Right atrium auricular region (tissue), 2 donors: Measurements from ENCODE around the gene SUSD4. TPM values are rescaled to one million over a fixed set of nuclear protein-coding genes. Genes with fewer than 3 reads are reported as not detected.

Experiments used
- DNase-seq: peaks from one replicate; pipeline ENCODE4 v3.0.0-alpha.2; 2019; ENCODE audit warnings: low spot score
- H3K27ac ChIP-seq, 2 donors: fragments of 200-600 bp; sonication (generic); 1 replicate in 1 of 2; 2 replicates in 1 of 2; pipeline ENCODE4 v1.5.1; 2016 to 2019
- H3K27me3 ChIP-seq, 2 donors: fragments of 200-600 bp; sonication (generic); one replicate each; pipeline versions ENCODE4 v1.5.1 to v1.6.0; 2017 to 2019
- H3K36me3 ChIP-seq: fragments of 200-600 bp; sonication (generic); one replicate; pipeline ENCODE4 v1.5.1; 2016
- H3K4me1 ChIP-seq, 2 donors: fragments of 200-600 bp; sonication (generic); one replicate each; pipeline versions ENCODE4 v1.5.1 to v1.6.0; 2017 to 2019
- H3K4me3 ChIP-seq, 2 donors: fragments of 200-600 bp; sonication (generic); 1 replicate in 1 of 2; 2 replicates in 1 of 2; pipeline ENCODE4 v1.5.1; 2017 to 2019; ENCODE audit warnings: mild to moderate bottlenecking in 1 of 2, moderate library complexity in 1 of 2
- H3K9me3 ChIP-seq, 2 donors: fragments of 200-600 bp; sonication (generic); one replicate each; pipeline ENCODE4 v1.5.1; 2019
- total RNA-seq, 2 donors: library from RNA; depleted of rRNA; stranded (reverse); fragments of >200 nt; gene quantifications; one replicate each; pipeline ENCODE4 v1.1.0, GENCODE V29; 2016
- TF ChIP-seq, protein P1 (sequence below), 2 donors: fragments of 200-600 bp; sonication (generic); IDR thresholded peaks; one replicate each; pipeline ENCODE4 v1.5.1; 2019; ENCODE audit warnings: antibody characterized with exemption in 2 of 2

The SUSD4 gene
- total RNA-seq, 2 donors from 2014 or later: 8.9 to 17.7 TPM

DNA sequence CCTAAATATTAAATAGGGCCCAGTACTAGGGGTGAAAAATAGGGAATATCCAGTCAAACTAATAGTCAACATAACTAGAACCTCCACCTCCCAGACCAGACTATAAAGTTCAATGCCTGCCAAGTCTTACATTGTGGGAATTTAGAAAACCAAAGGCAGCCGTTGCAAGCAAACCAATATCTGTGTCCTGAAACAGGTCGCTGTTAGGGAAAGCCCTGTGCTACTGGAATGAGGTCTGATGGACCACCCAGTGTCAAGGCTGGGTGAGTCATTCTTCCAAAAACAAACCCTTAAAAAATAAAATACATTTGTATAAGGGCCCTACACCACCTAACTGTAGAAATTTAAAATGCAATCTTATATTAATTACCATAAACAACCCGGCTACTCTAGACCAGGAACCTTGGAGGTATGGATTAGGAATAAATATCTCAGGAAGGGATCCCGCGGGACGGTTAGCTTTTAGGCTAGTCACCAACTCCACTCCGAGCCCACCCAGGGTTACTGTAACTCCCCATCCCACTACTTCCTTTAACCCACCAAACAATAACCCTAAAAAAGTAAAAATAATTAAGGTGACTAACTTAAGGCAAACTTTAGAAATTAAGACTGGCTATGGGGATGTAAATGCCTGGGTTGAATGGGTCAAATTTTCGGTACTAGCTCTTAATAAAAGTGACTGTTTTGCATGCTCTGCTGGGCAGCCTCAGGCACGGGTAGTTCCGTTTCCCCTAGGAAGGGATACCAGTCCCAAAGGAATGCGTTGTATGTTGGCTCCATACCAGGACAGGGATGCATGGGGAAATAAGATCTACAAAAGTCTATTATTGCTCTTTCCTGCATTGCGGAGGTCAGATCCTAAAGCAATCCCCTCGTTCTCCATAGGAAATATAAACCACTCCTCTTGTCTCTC is 155.6 kb downstream of the SUSD4 start:
- DNase-seq: no peak
- no peak overlapping the region for H3K4me3 ChIP-seq
- no peaks in the 10 kb centered on the region for H3K9me3 ChIP-seq
- no peaks in the 10 kb centered on the region for H3K36me3 ChIP-seq
- TF ChIP-seq, protein P1, sequence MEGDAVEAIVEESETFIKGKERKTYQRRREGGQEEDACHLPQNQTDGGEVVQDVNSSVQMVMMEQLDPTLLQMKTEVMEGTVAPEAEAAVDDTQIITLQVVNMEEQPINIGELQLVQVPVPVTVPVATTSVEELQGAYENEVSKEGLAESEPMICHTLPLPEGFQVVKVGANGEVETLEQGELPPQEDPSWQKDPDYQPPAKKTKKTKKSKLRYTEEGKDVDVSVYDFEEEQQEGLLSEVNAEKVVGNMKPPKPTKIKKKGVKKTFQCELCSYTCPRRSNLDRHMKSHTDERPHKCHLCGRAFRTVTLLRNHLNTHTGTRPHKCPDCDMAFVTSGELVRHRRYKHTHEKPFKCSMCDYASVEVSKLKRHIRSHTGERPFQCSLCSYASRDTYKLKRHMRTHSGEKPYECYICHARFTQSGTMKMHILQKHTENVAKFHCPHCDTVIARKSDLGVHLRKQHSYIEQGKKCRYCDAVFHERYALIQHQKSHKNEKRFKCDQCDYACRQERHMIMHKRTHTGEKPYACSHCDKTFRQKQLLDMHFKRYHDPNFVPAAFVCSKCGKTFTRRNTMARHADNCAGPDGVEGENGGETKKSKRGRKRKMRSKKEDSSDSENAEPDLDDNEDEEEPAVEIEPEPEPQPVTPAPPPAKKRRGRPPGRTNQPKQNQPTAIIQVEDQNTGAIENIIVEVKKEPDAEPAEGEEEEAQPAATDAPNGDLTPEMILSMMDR (IDR thresholded peaks at IDR 0.05): no peak
- H3K27ac ChIP-seq: no peak overlapping the region
- no peaks in the 10 kb centered on the region for H3K27me3 ChIP-seq
- peaks cover 0 to 6% of the 10 kb centered on the region in 2 donors for H3K4me1 ChIP-seq

- Histone ChIP-seq H3K9me3 (no peaks in the 10 kb centered on the region), H3K36me3 (no peaks in the 10 kb centered on the region), H3K4me1 (peaks cover 0 to 12% of the 10 kb centered on the region in 2 donors), H3K4me3 (no peak overlapping the region), H3K27ac (no peak overlapping the region), H3K27me3 (no peaks in the 10 kb centered on the region)
- TF ChIP-seq, protein P1 (IDR thresholded peaks at IDR 0.05): no peak
- DNase-seq: no peak
These were observed 156.5 kb downstream of the SUSD4 start for GRCh38 chr1:223207293-223208066.

- TF ChIP-seq, protein P1 (IDR thresholded peaks at IDR 0.05): no peak
- DNase-seq: no peak
- no peak overlapping the region for H3K27ac ChIP-seq
- no peak overlapping the region for H3K4me3 ChIP-seq
- no peaks in the 10 kb centered on the region for H3K27me3 ChIP-seq
- no peaks in the 10 kb centered on the region for H3K9me3 ChIP-seq
- H3K4me1 ChIP-seq: peaks cover 0 to 12% of the 10 kb centered on the region in 2 donors
- H3K36me3 ChIP-seq: no peaks in the 10 kb centered on the region
These were observed 159.6 kb downstream of the SUSD4 start for GRCh38 chr1:223204424-223204823.

DNA sequence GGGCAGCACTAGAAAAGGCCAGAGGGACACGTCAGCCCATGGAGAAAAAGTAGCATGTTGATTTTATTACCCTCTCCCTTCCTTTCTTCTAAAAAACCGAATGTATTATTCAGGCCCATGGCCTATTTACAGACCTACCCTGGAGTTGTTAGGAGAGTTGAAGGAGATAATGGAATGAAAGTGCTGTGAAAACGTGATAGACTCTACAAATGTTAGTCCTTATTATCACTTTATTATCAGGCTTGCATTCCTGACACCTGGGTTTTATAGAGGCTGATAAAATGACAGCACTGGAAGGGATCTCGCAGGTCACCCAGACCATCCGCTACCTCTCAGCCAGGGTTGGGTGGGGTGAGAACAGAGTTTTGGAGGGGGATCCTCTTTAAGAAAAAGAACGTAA is 160.3 kb downstream of the SUSD4 start:
- H3K9me3 ChIP-seq: no peaks in the 10 kb centered on the region
- no peak overlapping the region for H3K27ac ChIP-seq
- no peak overlapping the region for H3K4me3 ChIP-seq
- no peaks in the 10 kb centered on the region for H3K36me3 ChIP-seq
- TF ChIP-seq, protein P1 (IDR thresholded peaks at IDR 0.05): no peak
- H3K4me1 ChIP-seq: peaks cover 0 to 12% of the 10 kb centered on the region in 2 donors
- H3K27me3 ChIP-seq: no peaks in the 10 kb centered on the region
- DNase-seq: no peak

DNA sequence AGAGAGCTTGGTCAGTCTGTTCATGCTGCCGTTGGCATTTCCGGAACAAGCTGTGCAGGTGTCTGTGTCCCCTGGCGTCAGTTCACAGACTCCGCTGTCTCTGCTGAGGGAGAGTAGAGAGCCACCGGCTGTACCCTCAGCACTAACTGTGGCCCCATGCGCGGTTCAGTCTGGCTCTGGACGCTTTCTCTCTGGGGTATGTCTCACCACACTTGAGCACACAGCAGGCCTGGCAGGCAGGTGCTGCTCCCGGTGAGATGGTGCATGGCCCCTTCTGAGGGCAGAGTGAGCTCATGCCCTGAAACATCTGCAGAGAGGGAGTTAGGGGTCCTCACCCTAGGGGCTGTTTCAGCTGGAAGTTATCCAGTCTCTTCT is 161.0 kb downstream of the SUSD4 start:
- H3K9me3 ChIP-seq: no peaks in the 10 kb centered on the region
- no peaks in the 10 kb centered on the region for H3K27me3 ChIP-seq
- DNase-seq: no peak
- TF ChIP-seq, protein P1 (IDR thresholded peaks at IDR 0.05): no peak
- H3K27ac ChIP-seq: no peak overlapping the region
- peaks cover 0 to 12% of the 10 kb centered on the region in 2 donors for H3K4me1 ChIP-seq
- H3K4me3 ChIP-seq: no peak overlapping the region
- H3K36me3 ChIP-seq: no peaks in the 10 kb centered on the region
